AG09309 (cell line): ENCODE results near the gene NLK.
"Not testable (repeated sequence)": the region's sequence is repeated elsewhere in the genome, so short reads cannot be mapped to it uniquely, and the experiment has no call there.

Experiments
- DNase-seq: peaks from one replicate; pipeline ENCODE4 v3.0.0-alpha.2; 2010; ENCODE audit warnings: low read depth
- H3K4me3 ChIP-seq: 2 replicates; pipeline ENCODE4 v1.5.1; 2011; ENCODE audit warnings: mild to moderate bottlenecking, low read depth, low read length, moderate library complexity; ENCODE audit not compliant: control insufficient read depth
- TF ChIP-seq, protein P1 (sequence below): IDR thresholded peaks from 2 replicates; pipeline ENCODE4 v1.5.1; 2011; ENCODE audit warnings: mild to moderate bottlenecking, low read depth, low read length, inconsistent platforms; ENCODE audit not compliant: insufficient read depth, control insufficient read depth; ENCODE audit errors: missing control alignments

Gene NLK

GRCh38 chr17:28069061-28069460, 26.6 kb downstream of the NLK start:
- no peak for DNase-seq
- H3K4me3 ChIP-seq: no peak overlapping the region
- TF ChIP-seq, protein P1, sequence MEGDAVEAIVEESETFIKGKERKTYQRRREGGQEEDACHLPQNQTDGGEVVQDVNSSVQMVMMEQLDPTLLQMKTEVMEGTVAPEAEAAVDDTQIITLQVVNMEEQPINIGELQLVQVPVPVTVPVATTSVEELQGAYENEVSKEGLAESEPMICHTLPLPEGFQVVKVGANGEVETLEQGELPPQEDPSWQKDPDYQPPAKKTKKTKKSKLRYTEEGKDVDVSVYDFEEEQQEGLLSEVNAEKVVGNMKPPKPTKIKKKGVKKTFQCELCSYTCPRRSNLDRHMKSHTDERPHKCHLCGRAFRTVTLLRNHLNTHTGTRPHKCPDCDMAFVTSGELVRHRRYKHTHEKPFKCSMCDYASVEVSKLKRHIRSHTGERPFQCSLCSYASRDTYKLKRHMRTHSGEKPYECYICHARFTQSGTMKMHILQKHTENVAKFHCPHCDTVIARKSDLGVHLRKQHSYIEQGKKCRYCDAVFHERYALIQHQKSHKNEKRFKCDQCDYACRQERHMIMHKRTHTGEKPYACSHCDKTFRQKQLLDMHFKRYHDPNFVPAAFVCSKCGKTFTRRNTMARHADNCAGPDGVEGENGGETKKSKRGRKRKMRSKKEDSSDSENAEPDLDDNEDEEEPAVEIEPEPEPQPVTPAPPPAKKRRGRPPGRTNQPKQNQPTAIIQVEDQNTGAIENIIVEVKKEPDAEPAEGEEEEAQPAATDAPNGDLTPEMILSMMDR: no peak

DNA sequence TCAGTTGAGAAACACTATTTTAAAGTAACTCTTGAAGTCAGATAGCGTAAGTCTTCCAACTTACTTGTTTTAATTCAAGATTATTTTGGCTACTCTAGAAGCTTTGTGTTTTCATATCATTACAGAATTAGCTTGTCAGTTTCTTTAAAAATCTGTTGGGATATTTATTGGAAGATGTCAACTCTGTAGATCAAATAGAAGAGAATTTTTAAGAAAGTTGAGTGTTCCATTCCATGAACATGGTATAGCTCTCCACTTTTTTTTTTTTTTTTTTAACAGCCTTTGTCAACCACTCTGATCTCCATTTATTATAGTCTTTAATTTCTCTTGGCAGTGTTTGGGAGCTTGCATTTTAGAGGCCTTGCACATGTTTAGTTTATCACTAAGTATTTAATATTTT, 28.7 kb downstream of the NLK start:
- TF ChIP-seq, protein P1: no peak
- DNase-seq: no peak
- no peak overlapping the region for H3K4me3 ChIP-seq

- TF ChIP-seq, protein P1: no peak
Measured at GRCh38 chr17:28071891-28072606, 29.6 kb downstream of the NLK start.

GRCh38 chr17:28072936-28073533, 30.6 kb downstream of the NLK start:
- no peak overlapping the region for H3K4me3 ChIP-seq
- TF ChIP-seq, protein P1: no peak
- no peak for DNase-seq

More at GRCh38 chr17:28071891-28072606, 29.6 kb downstream of the NLK start:
- DNase-seq: no peak
- H3K4me3 ChIP-seq: no peak overlapping the region

DNA sequence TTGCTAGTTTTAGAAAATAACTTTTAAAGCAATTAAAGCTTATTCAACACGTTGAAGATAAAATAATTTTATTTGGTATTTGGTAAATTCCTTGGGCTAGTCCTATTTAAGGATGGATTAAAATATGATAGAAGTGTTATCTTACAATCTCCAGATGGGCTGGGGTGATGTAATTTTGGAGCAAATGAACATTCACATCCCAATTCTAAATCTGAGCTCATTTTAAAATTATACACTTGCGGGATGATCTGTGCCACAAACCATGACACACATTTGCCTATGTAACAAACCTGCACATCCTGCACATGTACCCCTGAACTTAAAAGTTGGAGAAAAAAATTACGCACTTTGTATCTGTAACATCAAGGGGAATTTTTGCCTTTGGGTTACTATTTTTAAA, 31.5 kb downstream of the NLK start:
- TF ChIP-seq, protein P1: no peak
- DNase-seq: no peak
- H3K4me3 ChIP-seq: no peak overlapping the region

DNA sequence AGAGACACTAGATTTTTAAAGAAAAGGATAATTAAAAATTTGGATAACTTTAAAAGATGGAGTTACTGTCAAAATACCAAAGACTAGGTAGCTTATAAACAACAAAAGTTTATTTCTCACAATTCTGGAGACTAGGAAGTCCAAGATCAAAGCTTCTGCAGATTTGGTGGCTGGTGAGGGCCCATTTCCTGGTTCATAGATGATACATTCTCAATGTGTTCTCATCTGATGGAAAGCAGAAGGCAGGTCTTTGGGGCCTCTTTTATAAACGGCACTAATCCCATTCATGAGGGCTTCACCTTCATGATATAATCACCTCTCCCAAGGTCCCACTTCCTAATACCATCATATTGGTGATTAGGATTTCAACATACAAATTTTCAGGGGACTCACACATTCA, 33.7 kb downstream of the NLK start:
- H3K4me3 ChIP-seq: no peak overlapping the region
- TF ChIP-seq, protein P1: no peak
- no peak for DNase-seq

- not testable (repeated sequence) for DNase-seq, H3K4me3 ChIP-seq
Measured at GRCh38 chr17:28077140-28077539, 34.7 kb downstream of the NLK start.
